GM13976 (cell line): ENCODE results near the gene NEK4.

ENCODE experiments used
- DNase-seq: peaks from one replicate; pipeline ENCODE4 v3.0.0; 2012; ENCODE audit warnings: low spot score
- in situ Hi-C: fragments of 300-500 bp; cut with MboI; formaldehyde crosslinking; loops from one replicate; pipeline ENCODE4 v1.12.0; 2022; ENCODE audit warnings: low sequenced_read_pairs, mixed read lengths, inconsistent platforms; ENCODE audit not compliant: unreplicated experiment
- TF ChIP-seq, protein P1 (sequence below): IDR thresholded peaks from 2 replicates; pipeline ENCODE4 v1.5.1; 2012; ENCODE audit warnings: borderline replicate concordance, mild to moderate bottlenecking; ENCODE audit not compliant: insufficient read depth; ENCODE audit errors: extremely low read depth, missing control alignments, control extremely low read depth

Gene NEK4

DNA sequence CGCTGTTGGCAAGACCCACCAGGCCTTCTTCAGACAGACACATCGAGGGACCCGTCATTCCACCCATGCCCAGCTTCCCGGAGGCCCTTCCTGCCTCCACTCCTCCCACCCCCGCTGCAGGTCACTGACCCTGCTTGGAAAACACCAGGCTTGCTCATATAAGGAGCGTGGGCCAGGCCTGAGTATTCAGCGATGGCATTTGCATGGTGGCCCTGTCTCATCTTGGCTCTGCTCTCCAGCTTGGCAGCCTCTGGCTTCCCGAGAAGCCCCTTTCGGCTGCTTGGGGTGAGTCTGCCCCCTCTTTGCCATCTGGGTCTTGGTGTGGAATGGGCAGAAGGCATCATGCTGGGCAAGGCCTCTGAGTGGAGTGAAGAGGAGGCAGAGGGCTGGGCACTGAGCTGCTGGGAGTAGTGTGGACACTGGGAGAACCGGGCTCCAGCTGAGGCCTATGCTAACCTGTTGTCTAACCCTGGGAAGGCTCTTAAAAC, 23.9 kb upstream of the NEK4 start, which contains the start of gene ITIH3:
Gene ITIH3 (plus strand): TSS at position 185 of the 488 bp plus-strand sequence. CDS start 8 bp downstream, at position 193.
- no peak for DNase-seq
- TF ChIP-seq, protein P1, sequence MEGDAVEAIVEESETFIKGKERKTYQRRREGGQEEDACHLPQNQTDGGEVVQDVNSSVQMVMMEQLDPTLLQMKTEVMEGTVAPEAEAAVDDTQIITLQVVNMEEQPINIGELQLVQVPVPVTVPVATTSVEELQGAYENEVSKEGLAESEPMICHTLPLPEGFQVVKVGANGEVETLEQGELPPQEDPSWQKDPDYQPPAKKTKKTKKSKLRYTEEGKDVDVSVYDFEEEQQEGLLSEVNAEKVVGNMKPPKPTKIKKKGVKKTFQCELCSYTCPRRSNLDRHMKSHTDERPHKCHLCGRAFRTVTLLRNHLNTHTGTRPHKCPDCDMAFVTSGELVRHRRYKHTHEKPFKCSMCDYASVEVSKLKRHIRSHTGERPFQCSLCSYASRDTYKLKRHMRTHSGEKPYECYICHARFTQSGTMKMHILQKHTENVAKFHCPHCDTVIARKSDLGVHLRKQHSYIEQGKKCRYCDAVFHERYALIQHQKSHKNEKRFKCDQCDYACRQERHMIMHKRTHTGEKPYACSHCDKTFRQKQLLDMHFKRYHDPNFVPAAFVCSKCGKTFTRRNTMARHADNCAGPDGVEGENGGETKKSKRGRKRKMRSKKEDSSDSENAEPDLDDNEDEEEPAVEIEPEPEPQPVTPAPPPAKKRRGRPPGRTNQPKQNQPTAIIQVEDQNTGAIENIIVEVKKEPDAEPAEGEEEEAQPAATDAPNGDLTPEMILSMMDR, result no peak
- in situ Hi-C loops, result no loop called here

DNA sequence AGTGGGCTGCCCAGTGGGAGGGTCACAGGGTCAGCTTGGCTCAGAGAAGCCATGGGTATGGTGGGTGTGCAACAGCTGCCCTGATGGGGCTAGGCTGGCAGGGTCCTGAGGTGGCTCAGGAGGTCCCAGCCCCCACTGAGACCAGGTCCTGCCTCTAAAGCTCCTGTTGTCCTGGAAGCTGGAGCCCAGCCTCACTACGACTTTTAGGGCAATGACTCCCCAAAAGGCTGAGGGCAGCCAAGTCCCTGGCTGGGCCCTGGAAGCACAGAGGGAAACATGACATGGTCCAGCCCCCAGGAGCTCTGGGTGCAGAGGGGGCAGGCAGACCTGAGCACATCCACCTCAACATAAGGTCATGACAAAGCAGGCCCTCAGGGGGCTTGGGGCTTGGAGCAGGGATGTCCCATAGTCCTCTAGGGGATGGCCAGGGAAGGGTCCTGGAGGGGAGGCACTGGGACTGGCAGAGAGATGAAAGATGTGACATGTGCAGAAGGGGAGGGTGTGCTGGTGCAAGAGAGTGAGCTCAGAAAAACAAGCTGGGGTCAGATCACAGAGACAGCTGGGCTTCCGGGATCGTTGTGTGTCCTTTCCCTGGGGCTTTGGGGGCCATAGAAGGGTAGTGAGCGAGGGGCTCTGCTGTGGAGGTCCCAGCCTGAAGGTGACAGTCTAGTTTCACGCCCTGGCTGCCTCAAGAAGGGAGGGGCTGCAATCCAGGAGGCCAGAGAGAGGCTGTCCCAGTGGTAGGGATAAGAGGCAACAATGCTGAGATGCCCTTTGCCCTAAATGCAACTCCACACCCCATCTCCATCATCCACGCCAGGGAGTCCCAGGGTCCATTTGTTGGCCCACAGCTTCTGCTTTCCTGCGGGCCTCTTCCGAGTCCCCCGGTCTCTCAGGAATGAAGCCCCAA, 23.2 kb upstream of the NEK4 start:
- TF ChIP-seq, protein P1, result no peak
- in situ Hi-C loops, result no loop called here
- DNase-seq, result no peak

DNA sequence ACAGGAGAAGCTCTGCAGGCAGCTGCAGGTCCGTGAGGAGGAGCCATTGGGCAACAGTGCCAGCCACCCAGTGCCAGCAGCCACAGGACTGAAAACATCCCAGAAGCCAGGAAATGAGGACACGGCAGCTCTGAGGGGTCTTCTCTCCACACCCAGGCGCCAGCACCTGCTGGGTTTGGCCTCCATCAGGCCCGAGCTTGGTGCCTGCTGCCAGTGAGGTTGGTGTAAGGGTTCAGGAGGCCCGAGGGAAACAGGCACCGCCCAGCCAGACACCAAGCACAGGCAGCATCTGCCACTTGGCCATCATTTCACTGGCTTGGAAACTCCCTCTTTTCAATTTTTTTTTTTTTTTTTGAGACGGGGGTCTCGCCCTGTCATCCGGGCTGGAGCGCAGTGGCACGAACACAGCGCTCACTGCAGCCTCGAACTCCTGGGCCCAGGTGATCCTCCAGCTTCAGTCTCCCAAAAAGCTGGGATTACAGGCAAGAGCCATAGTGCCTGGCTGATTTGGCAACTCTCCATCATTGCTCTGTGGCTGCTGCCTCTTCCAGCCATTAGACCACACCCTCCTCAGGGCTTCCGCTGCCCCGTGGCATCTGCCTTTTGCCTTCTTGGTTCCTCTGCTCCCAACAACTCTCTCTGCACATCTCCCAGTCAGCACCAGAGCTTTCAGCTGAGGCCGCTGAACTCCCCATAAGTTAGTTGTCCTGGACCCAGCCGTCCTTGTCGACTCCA, 22.4 kb upstream of the NEK4 start:
- in situ Hi-C loops, result no loop called here
- TF ChIP-seq, protein P1, result no peak
- no peak for DNase-seq

DNA sequence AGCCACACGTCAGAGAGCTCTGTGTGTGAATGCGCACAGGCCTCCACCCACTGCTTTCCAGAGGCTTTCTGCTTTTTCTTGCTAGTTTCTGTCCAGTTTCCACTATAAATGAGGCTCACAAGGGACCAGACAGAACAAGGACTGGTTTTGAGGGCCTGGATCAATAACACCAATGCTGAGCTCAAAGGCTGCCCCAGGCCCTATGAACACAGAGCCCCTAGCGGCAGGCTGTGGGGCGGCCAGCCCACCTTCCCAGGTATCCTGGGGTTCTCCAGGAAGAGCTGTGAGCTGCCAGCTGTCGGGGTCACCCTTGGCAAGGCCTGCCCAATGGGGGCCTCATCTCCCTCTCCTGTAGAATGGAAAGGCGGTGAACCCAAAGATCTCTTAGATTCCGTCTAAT, 21.7 kb upstream of the NEK4 start:
- no peak for DNase-seq
- in situ Hi-C loops, result no loop called here
- TF ChIP-seq, protein P1, result no peak

DNA sequence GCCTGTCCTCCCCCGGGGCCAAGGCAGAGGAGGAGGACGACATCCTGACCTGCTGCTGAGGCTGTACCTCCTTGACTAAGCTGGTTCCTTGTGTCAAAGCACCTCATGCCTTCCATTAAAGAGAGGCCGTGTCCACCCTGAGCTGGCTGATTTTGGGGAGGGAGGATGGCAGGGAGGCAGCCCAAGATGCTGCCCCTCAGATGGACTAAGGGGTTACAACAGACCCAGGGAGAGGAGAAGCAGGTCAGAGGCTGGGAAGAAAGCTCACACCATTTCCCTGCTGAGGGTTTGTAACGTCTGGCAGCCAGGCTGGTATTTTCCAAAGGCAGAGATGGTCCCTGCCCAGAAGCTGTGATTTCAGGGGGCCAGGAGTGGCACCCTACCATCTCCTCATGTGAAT, 21.2 kb upstream of the NEK4 start:
- no peak for DNase-seq
- in situ Hi-C loops, result no loop called here
- TF ChIP-seq, protein P1, result no peak

DNA sequence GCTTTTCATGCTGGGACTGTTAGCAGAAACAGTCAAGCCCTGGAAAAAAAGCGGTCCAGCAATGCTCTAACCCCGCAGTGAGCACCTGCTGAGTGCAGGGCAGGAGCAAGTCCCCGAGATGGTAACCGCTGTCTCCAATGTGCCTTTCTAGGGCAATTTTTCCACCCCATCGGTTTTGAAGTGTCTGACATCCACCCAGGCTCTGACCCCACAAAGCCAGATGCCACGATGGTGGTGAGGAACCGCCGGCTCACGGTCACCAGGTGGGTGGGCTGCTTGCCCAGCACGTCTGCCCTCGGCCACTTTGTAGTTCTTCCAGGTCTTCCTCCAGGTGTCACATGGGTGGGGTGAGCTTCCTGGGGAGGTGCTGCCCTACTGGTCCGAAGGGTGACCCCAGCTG, 20.6 kb upstream of the NEK4 start:
- DNase-seq, result no peak
- TF ChIP-seq, protein P1, result no peak
- in situ Hi-C loops, result no loop called here
